GM23248 (cell line): ENCODE results near the gene TXNL4B.

Experiments
- EZH2 ChIP-seq: fragments of 200-600 bp; sonication (generic); IDR thresholded peaks from 2 replicates; pipeline ENCODE4 v1.6.1; 2018; ENCODE audit warnings: antibody characterized with exemption, mild to moderate bottlenecking; ENCODE audit not compliant: insufficient read depth, poor library complexity, severe bottlenecking
- EZH2phosphoT487 ChIP-seq: fragments of 200-600 bp; sonication (generic); IDR thresholded peaks from 2 replicates; pipeline ENCODE4 v1.6.1; 2018; ENCODE audit warnings: antibody characterized with exemption, moderate library complexity, mild to moderate bottlenecking, low read depth; ENCODE audit not compliant: insufficient read depth

DNA sequence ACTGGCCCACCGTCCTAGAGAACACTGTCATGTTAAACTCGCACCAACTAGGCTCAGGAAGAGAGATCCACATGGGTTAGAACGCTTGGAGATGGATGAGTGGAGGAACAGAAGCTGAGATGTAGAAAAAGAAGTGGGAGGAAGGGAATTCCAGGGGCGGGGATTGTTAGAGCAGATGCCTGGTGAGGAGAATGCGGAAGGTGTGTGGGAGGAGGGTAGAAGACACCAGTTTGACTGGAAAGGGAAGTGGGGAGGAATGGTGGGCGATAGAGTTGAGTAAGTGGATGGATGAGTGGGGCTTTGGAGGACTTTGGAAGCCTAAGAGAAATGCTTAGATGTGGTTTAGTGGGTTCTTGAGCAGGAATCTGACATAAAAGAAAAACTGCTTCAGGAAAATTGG lies 37.6 kb upstream of the TXNL4B start:
- TF ChIP-seq EZH2: no peak
- no peak for TF ChIP-seq EZH2phosphoT487
